GM21717 (cell line): ENCODE data around the gene ACSF3.

Source experiments
- ATAC-seq: cut with Tn5 transposase; IDR thresholded peaks from one replicate; pipeline ENCODE4 v1.9.1; 2021; ENCODE audit warnings: mild to moderate bottlenecking, moderate library complexity; ENCODE audit not compliant: unreplicated experiment

The ACSF3 gene

DNA sequence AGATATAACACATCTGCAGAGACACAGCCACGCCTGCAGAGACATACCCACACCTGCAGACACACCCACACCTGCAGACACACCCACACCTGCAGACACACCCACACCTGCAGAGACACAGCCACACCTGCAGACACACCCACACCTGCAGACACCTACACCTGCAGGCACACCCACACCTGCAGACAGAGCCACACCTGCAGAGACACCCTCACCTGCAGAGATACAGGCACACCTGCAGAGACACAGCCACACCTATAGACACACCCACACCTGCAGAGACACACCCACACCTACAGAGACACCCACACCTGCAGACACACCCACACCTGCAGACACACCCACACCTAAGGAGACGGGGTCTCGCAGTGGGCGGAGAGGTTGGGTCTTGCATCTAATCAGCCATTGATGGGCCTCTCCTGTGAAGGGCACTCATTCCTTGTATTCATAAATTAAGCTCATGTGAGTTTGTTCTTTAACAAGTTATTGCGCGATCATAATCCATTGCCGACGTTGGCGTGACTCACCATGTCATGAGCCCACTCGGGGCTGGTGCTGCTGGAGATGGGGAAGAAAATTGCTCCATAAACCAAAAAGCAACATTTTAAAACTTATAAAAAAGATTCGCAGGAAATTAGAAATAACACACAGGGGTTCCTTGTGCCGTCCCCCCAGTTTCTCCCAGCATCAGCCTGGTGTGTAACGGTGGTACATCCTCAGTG is 49.0 kb downstream of the ACSF3 start:
- ATAC-seq, result no peak

DNA sequence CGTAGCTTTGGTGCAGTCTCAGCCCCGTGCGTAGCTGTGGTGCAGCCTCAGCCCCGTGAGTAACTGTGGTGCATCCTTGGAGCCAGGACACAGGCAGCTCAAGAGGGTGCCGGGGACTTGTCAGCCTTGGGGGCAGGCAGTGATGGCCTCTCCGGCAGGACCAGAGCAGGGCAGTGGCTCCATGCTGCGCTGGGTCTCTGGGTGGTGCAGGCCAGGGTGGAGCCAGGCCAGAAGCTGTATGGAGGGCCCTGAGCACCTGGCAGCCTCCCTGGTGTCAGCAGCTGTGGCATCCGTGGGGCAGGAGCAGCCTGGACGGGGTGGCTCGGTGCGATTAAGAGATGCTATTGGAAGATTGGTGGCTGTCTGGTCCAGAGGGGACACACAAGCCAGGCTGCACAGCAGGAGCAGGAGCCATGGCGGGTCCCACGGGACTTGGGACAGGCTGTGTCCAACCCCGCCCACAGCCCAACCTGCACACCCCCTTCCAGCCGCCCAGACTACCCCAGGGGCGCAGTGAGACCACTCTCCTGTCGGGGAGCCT is 49.6 kb downstream of the ACSF3 start:
- no peak for ATAC-seq

DNA sequence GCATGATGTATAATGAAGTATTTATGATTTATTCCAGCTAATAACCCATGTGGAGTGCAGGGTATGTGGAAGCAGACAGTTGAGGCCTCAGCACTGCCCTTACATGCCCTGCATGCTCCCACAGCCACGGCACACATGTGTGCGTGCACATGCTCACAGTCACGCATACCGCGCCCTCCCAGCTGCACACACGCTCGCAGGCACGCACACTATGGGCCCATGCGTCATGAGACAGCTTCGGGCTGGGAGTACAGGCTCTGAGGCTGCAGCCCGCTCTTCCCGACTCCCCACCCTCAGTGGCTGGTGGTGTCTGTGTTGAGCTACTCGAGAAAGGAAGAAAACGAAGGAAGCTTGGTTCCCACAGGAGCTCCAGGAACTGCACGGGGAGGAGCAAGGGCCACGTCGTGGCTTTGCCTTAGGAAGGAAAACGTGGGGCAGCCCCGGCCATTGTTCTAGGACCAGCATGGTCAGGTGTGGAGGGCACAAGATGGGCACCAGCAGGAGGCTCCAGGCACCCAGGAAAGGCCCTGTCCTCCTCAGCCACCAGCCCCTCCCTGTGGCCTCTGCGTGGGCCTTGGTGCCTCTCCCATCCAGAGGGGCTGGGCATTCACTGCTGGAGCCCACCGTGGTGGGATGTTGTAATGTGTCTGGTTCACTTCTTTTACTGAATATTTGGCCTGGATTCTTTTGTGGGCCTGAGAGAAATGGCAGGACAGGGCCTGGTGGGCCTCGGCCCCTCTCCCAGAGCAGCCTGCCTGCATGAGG is 50.4 kb downstream of the ACSF3 start:
- ATAC-seq, result no peak

DNA sequence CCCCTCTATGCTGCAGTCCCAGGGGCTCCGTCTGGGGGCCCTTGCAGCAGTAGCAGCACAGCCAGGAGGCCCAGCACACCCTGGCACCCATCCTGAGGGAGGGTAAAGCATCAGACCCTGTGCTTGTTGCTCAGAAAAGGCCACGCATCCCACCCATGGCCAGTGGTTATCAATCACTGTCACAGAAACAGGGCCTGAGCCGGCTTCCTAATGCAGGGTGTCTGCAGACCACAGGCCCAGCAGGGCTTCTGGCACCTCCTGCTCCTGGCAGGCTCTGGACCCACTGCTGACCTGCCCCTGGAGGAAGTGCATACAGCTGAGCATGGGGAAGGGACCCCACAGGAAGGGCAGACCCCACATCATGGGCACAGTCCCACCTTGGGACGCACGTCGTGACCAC is 51.0 kb downstream of the ACSF3 start:
- ATAC-seq, result no peak

DNA sequence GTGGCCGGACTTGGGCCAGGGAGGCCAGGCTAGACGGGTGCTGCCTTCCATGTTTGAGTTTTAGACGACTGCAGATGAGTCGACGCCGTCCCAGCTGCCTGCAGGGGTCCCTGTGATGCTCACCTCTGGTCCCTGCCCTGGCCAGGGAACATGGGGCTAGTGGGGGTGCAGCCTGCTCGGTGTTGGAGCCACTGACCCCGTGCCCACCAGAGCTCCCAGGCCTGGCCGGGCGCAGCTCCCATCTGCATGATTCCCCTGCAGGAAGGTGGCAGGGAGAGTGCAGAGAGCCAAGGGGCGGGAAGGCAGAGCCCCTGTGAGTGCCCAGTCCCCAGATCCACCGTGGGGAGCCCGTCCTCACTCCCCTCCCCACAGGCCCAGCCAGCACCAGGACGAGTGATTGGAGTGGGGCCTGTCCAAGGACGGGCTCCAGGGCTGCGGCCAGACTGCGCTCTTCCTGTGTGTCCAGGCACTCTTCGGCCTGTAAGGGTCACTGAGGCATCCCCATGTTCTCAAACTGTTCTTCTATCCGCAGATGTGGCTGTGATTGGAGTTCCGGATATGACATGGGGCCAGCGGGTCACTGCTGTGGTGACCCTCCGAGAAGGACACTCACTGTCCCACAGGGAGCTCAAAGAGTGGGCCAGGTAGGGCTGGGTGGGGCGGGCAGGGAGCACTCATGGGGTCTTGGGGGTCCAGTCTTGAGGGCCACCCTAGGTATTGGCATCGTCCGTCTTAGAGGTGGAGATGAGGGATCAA is 51.9 kb downstream of the ACSF3 start:
- no peak for ATAC-seq

DNA sequence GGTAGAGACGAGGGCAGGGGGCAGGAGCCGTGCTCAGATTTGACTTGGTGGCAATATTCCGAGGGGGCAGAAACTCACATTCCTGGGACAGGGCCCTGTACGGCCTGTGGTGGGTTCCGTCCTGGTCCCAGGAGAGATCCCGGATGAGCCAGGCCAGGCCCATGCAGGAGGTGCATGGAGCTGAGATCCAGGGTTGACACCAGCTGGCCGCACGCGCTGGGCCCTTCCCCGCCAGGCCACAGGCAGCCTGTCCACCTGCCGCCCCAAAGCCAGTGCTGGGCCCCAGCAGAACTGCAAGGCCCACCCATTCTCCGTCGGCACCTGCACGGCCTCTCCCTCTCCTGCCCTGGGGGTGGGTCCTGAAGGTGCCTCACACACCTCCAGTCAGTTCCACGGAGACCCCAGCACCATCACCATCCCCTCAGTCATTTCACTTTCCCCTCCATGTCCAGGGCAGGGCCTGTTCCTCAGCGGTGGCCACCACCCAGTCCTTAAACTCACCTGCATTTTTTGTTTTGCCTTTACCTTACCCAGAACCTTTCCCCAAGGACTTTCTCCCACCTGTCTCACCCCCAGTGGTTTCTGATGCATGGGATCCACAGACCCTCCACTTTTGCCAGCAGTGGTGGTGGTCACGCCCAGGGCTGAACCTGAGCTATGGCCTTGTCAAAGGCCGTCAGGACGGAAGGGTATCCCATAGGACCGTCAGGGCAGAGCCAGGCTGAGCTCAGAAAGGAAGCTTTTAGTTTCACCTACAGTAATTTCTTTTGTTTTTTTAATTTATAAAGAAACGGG is 52.8 kb downstream of the ACSF3 start:
- ATAC-seq, result no peak

DNA sequence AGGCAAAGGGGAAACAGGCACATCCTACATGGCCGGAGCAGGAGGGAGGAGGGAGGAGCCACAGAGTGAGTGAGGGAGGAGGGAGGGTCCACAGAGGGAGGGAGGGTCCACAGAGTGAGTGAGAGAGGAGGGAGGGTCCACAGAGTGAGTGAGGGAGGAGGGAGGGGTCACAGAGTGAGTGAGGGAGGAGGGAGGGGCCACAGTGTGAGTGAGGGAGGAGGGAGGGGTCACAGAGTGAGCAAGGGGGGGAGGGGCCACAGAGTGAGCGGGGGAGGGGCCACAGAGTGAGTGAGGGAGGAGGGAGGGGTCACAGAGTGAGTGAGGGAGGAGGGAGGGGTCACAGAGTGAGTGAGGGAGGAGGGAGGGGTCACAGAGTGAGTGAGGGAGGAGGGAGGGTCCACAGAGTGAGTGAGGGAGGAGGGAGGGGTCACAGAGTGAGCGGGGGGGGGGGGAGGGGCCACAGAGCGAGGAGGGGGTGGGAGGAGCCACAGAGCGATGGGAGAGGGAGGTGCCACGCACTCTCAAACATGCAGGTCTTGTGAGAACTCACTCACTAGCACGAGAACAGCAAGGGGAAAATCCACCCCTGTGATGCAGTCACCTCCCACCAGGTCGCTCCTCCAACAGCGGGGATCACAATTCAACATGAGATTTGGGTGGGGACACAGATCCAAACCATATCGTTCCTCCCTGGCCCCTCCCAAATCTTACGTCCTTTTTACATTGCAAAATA is 53.6 kb downstream of the ACSF3 start:
- no peak for ATAC-seq

DNA sequence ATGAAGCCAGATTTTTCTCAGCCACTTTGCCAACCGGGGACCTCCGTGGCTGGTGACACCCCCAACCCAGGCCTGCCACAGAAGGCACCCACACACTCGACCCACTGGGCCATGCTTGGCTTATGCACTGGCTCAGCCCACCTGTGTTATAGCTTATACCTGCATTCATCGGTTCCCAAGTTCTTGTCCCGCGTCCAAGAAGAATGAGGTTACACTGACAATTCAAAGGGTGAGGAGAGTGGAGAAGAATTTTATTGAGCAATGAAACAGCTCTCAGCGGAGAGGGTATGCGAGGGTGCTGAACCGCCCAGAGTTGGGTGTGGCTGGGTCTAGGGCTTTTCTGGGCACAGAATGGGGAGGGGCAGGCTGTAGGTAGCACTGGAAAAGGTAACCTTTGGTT is 55.7 kb downstream of the ACSF3 start:
- ATAC-seq, result no peak

DNA sequence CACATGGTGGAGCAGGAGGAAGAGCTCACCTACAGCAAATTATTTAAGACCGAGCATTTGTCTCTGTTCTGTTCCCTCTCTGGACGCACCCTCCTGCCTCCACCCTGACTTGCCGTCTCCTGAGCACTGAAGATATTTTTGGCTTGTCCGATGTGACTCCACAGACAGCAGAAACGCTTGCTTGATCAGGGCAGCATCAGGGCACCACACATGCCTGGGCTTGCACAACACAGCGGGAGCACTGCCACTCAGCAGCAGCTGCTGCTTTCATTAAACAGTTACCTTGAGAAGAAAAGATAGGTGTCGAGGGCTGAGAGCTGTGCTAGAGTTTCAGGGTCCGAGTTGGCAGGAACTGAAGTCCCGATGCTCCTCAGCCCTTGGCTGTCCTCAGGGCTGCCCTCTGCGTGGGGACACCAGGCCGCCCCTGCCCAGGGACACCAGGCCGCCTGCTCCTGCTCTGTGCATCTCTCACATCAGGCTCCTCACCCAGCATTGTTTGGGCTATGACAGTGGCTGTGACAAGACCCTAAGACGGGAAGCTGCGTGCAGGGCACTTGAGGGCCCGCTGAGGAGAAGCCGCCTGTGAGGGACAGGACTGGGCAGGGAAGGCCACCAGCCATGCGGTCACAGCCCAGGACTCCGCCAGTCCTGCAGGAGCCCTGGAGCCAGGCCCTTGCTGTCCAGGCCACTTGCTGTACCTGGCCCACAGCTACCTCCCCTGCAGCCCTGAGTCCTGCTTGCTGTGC is 56.6 kb downstream of the ACSF3 start:
- ATAC-seq, result no peak

DNA sequence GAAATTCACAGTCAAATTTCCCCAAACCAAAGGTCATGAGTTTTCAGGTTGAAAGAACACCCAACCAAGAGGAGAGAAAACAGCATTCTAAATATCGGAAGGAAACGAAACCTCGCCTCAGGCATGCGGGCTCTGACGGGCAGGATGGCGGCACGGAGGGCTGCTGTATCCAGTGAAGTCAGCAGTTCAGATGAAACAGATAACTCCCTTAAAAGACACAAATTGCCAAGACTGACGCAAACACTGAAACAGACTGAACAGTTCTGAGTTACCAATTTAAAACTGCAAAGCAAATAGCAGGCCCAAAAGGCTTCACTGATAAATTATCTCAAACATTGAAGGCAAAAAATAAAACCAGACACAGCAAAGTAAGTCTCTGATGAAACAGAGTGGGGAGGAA is 57.3 kb downstream of the ACSF3 start:
- no peak for ATAC-seq

DNA sequence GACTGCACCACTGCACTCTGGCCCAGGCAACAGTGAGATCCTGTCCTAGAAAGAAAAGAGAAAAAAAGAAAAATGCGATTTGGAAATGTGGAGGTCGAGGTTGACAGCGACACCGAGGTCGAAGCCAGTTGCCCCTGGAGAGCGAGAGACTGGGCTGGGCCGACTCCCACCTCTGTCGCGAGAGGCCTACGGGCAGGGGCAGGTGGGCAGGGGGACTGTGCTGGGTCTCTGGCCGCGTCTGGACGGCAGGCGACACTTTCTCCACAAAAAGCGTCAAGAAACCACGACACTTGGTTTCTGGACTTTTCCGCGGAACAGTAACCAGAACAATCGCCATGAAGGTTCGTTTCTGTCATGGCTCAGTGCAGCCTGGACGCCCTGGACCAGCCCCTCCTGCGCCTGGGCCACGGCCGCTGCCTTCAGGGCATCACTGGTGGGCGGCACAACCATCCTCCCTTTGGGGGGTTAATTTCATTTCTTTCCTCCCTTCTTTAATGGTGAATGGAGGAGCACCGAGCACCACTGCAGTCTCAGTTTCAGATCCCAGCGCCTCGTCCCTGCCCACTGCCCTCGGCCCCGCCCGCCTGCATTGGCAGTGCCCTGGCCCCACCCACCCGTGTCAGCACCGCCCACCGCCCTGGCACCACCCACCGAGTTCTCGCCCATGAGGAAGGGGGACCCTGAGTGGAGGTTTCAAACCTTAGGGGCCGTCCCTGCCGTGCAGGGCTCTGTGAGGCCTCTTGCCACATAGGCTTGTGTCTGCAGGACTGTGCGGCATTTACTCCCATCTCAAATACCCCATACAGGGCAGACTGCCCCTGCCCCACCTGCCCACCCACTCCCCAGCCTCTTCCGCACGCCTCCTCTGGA is 59.4 kb downstream of the ACSF3 start:
- no peak for ATAC-seq

DNA sequence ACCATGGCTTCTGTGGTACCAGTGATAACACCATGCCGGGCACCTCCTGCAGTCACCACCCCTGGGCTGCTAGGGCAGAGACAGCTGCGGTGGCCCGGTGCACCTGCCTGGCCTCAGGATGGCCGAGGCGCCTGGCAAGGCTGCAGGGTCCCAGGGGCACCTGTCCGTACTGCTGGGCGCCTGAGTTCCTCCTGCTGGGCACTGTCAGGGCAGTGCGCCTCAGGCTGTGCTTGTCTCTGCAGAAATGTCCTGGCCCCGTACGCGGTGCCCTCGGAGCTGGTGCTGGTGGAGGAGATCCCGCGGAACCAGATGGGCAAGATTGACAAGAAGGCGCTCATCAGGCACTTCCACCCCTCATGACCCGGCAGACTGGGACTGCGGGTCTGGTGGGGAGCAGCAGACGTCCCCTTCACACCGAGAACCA is 60.2 kb downstream of the ACSF3 start:
- ATAC-seq, result no peak

DNA sequence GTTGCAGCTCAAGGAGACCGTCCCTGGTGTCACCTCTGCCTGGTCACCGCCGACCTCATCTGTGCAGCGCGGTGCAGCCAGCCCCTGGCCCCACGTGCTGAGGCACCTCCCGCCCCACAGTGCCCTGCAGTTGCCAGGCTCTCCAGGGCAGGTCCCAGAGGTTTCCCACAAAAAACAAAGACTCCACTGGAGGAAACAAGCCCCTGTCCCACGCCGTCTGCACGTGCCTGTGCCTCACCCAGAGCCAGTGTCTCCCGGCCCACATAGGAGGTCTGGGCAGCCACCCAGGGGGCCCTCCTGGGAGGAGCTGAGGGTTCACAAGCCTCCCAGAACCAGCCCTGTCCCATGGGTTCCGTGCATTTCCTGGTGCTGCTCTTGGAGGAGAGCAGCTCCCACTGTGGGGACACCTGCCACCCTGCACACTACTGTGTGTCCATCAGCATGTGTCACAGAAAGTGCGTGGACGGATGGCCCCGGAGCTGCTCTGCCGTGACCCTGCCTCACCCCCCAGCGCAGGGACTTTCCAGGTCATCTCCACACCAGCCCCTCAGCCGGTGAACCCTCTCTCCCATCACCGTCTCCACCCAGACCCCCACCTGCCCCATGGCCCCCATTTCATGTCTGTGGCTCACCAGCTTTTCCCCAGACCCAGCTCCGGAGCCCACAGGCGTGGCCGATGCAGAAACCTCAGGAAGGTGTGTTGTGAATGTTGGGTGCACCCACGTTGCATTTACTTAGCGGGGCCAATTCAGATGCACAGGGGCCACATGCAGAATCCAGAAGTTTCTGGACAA is 60.9 kb downstream of the ACSF3 start:
- ATAC-seq, result no peak

DNA sequence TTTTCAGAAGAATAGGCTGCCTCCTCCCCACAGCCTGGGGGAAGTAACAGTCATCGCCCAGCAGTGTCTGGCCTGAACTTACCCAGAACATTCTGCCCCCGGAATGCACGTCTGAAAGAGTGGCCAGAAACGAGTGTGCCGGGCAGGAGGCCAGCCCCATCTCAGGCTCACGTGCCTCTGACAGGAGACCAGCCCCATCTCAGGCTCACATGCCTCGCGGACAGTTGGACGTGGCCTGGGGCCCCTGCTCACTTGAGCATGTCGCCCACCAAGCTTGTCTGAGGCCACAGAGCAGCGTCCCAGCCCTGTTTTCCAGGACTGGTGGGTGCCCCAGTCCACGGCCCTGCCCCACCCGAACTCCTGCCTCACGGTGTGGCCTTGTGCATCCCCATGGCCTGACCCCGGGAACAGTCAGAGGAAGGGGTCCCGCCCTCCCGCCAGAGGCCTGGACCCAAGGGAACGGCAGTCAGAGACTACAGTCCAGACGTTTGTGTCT is 61.6 kb downstream of the ACSF3 start:
- no peak for ATAC-seq

DNA sequence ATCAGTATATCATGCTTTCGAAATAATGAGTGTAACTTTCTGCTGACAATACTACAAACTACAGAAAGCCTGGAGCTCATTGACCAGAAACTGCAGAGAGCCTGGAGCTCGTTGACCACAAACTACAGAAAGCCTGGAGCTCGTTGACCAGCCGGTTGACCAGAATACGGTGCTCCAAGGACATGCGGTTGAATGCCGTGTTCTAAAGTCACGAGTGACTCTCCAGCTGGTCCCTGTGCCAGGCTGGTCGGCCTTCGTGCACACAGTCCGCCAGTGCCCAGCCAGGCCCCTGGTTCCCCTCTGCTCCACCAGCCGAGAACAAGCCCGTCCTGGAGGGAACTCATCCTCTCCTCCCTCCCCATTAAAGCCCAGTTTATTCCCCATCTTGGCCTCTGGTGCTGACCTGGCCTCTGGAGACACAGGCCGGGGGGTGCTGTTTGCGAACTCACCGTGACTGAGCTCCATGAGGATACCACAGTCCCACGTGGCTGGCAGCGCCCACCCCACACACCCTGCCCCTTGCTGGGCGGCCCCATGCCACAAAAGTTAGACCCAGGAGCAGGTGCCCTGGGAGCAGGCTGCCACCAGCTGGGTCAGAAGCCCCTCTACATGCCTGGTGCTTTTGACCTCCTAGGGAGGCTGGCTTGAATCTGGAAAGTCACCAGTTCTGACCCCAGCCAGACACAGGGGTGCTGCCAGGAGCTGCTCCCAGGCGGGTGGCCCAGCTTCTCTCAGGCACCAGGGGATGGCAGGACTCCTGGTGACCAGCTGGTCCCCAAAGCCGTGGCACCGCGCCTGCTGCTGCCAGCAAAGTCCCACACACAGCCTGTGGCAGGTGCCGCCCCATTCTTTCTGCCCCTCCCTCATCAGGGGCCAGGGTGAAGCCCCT is 62.4 kb downstream of the ACSF3 start:
- no peak for ATAC-seq
